Liver (tissue), 9 donors: ENCODE data around the gene PLEKHN1. TPM values are rescaled to one million over a fixed set of nuclear protein-coding genes. Genes with fewer than 3 reads are reported as not detected.

ENCODE experiments used
- DNase-seq: peaks from one replicate; pipeline ENCODE4 v3.0.0-alpha.2; 2017; ENCODE audit warnings: low spot score
- H3K27ac ChIP-seq, 2 donors: one replicate each; pipeline ENCODE4 v1.7.0; 2013; ENCODE audit warnings: inconsistent platforms in 2 of 2, low read length in 2 of 2, control low read depth in 1 of 2, low read depth in 1 of 2, mild to moderate bottlenecking in 1 of 2
- H3K27me3 ChIP-seq, 4 donors: one replicate each; pipeline versions ENCODE4 v1.6.1 to v1.7.0; 2013; ENCODE audit warnings: low read length in 3 of 4, inconsistent platforms in 1 of 4, mild to moderate bottlenecking in 1 of 4, moderate library complexity in 1 of 4; ENCODE audit not compliant: control insufficient read depth in 4 of 4, insufficient read depth in 4 of 4
- H3K36me3 ChIP-seq, 4 donors: one replicate each; pipeline versions ENCODE4 v1.6.1 to v1.7.0; 2013; ENCODE audit warnings: low read length in 3 of 4, mild to moderate bottlenecking in 3 of 4, low read depth in 1 of 4, moderate library complexity in 1 of 4; ENCODE audit not compliant: control insufficient read depth in 4 of 4, insufficient read depth in 3 of 4
- H3K4me1 ChIP-seq, 4 donors: one replicate each; pipeline versions ENCODE4 v1.6.1 to v1.7.0; 2013; ENCODE audit warnings: low read length in 3 of 4, mild to moderate bottlenecking in 3 of 4, moderate library complexity in 1 of 4; ENCODE audit not compliant: control insufficient read depth in 4 of 4, insufficient read depth in 4 of 4
- H3K4me3 ChIP-seq, 3 donors: one replicate each; pipeline versions ENCODE4 v1.6.1 to v1.7.0; 2013; ENCODE audit warnings: low read length in 3 of 3, control low read depth in 1 of 3, low read depth in 1 of 3, mild to moderate bottlenecking in 1 of 3
- H3K9ac ChIP-seq, 2 donors: one replicate each; pipeline ENCODE4 v1.7.0; 2013; ENCODE audit warnings: low read length in 2 of 2, mild to moderate bottlenecking in 2 of 2, moderate library complexity in 2 of 2, control low read depth in 1 of 2, low read depth in 1 of 2
- H3K9me3 ChIP-seq, 4 donors: one replicate each; pipeline versions ENCODE4 v1.6.1 to v1.7.0; 2013; ENCODE audit warnings: low read length in 3 of 4; ENCODE audit not compliant: control insufficient read depth in 4 of 4
- CTCF ChIP-seq: fragments of 150-350 bp; IDR thresholded peaks from 2 replicates; pipeline ENCODE4 v1.5.1; 2017; ENCODE audit warnings: improper control_type of control experiment, low read depth, low read length; ENCODE audit not compliant: missing input control
- EGR1 ChIP-seq, 2 donors: IDR thresholded peaks; 2 replicates each; pipeline ENCODE4 v1.6.1; 2016 to 2018; ENCODE audit warnings: antibody characterized with exemption in 2 of 2, low read depth in 2 of 2
- FOXA1 ChIP-seq: IDR thresholded peaks from 2 replicates; pipeline ENCODE4 v1.6.1; 2016; ENCODE audit warnings: antibody characterized with exemption
- FOXA2 ChIP-seq: IDR thresholded peaks from 2 replicates; pipeline ENCODE4 v1.6.1; 2016; ENCODE audit warnings: antibody characterized with exemption
- GABPA ChIP-seq, 2 donors: IDR thresholded peaks in 1 of 2; conservative IDR thresholded peaks in 1 of 2; 2 replicates each; pipeline ENCODE4 v1.6.1; 2016; ENCODE audit warnings: antibody characterized with exemption in 2 of 2, mild to moderate bottlenecking in 1 of 2, moderate library complexity in 1 of 2
- HNF4A ChIP-seq, 2 donors: conservative IDR thresholded peaks; 2 replicates each; pipeline ENCODE4 v1.6.1; 2016; ENCODE audit warnings: antibody characterized with exemption in 2 of 2, mild to moderate bottlenecking in 2 of 2
- HNF4G ChIP-seq: IDR thresholded peaks from 2 replicates; pipeline ENCODE4 v1.6.1; 2016; ENCODE audit warnings: antibody characterized with exemption
- JUND ChIP-seq, 2 donors: IDR thresholded peaks; 2 replicates each; pipeline ENCODE4 v1.6.1; 2016; ENCODE audit warnings: antibody characterized with exemption in 2 of 2
- MAX ChIP-seq: IDR thresholded peaks from 2 replicates; pipeline ENCODE4 v1.6.1; 2016; ENCODE audit warnings: antibody characterized with exemption
- NR2F2 ChIP-seq: IDR thresholded peaks from 2 replicates; pipeline ENCODE4 v1.6.1; 2016; ENCODE audit warnings: antibody characterized with exemption
- RAD21 ChIP-seq, 2 donors: IDR thresholded peaks; 2 replicates each; pipeline ENCODE4 v1.6.1; 2016; ENCODE audit warnings: antibody characterized with exemption in 2 of 2, mild to moderate bottlenecking in 2 of 2
- RXRA ChIP-seq, 2 donors: IDR thresholded peaks; 2 replicates each; pipeline ENCODE4 v1.6.1; 2017 to 2018; ENCODE audit warnings: antibody characterized with exemption in 2 of 2, mild to moderate bottlenecking in 1 of 2
- SP1 ChIP-seq: IDR thresholded peaks from 2 replicates; pipeline ENCODE4 v1.6.1; 2018; ENCODE audit warnings: antibody characterized with exemption, mild to moderate bottlenecking
- TAF1 ChIP-seq: conservative IDR thresholded peaks from 2 replicates; pipeline ENCODE4 v1.6.1; 2016; ENCODE audit warnings: antibody characterized with exemption, mild to moderate bottlenecking
- YY1 ChIP-seq: IDR thresholded peaks from 2 replicates; pipeline ENCODE4 v1.6.1; 2016; ENCODE audit warnings: antibody characterized with exemption, mild to moderate bottlenecking
- ZBTB33 ChIP-seq: IDR thresholded peaks from 2 replicates; pipeline ENCODE4 v1.6.1; 2016; ENCODE audit warnings: antibody characterized with exemption
- WGBS: extraction: QIAGEN DNeasy Blood & Tissue Kit; methylation state at CpG from one replicate; pipeline ENCODE4 v1.1.7; 2013; 5-methylcytosine and 5-hydroxymethylcytosine counted together
- polyA plus RNA-seq, 2 donors: library from polyadenylated mRNA; stranded (reverse) in 1 of 2; unstranded in 1 of 2; fragments of 200-250 nt in 1 of 2; fragments of >200 nt in 1 of 2; fragmentation: Nextera tagmentation in 1 of 2; extraction: Ambion mirVana in 1 of 2; gene quantifications; one replicate each; pipeline versions ENCODE4 v1.2.1 to v1.2.3, GENCODE V29; 2013 to 2015
- total RNA-seq, 2 donors: library from RNA; depleted of rRNA; stranded (reverse); fragments of >200 nt; gene quantifications; one replicate each; pipeline ENCODE4 v1.2.3, GENCODE V29; 2014
- TF ChIP-seq, protein P1 (sequence below): IDR thresholded peaks from 2 replicates; pipeline ENCODE4 v1.6.1; 2016; ENCODE audit warnings: antibody characterized with exemption
- TF ChIP-seq, protein P2 (sequence below): IDR thresholded peaks from 2 replicates; pipeline ENCODE4 v1.6.1; 2016; ENCODE audit warnings: antibody characterized with exemption, mild to moderate bottlenecking
- donor health status: healthy.
- donor health status: healthy.
- donor health status: healthy.
- donor health status: healthy.
- donor health status: healthy.

Gene PLEKHN1
- total and polyA plus RNA-seq, 4 donors = 0.17 to 0.18 TPM; not detected in 2

GRCh38 chr1:1001057-1001783, 34.9 kb downstream of the PLEKHN1 start:
- DNase-seq = no peak
- H3K9ac ChIP-seq = no peak overlapping the region
- H3K27me3 ChIP-seq = peaks cover 0 to 11% (median 1%) of the 10 kb centered on the region in 4 donors
- peak overlapping the region in 2 of 3 donors; percentile 31 to 66 for H3K4me3 ChIP-seq
- H3K36me3 ChIP-seq = no peaks in the 10 kb centered on the region
- peak overlapping the region; percentile 83 to 84 for H3K27ac ChIP-seq
- TF ChIP-seq ZBTB33 = no peak
- no peaks in the 10 kb centered on the region for H3K9me3 ChIP-seq
- 4% methylated on average over 58 of the region's 58 CpGs for WGBS
- peaks cover 6 to 49% (median 41%) of the 10 kb centered on the region in 4 donors for H3K4me1 ChIP-seq

- no peak overlapping the region for H3K4me3 ChIP-seq
- H3K27ac ChIP-seq = no peak overlapping the region
- no peak overlapping the region for H3K9ac ChIP-seq
- TF ChIP-seq, protein P1, sequence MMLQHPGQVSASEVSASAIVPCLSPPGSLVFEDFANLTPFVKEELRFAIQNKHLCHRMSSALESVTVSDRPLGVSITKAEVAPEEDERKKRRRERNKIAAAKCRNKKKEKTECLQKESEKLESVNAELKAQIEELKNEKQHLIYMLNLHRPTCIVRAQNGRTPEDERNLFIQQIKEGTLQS = no peak
- TF ChIP-seq MAX (no peak), HNF4G (no peak), JUND (IDR thresholded peaks at IDR 0.05) (no peak), EGR1 (IDR thresholded peaks at IDR 0.05; ENCODE audit: low read depth in 2 of 2) (no peak), NR2F2 (no peak), RAD21 (IDR thresholded peaks at IDR 0.05) (no peak), CTCF (no peak), FOXA2 (no peak), RXRA (IDR thresholded peaks at IDR 0.05) (no peak), HNF4A (conservative IDR thresholded peaks at IDR 0.05) (no peak), ZBTB33 (no peak), SP1 (no peak), FOXA1 (no peak), TAF1 (no peak), GABPA (IDR thresholded peaks at IDR 0.05 in 1 of 2, conservative IDR thresholded peaks at IDR 0.05 in 1 of 2) (no peak), YY1 (no peak)
- TF ChIP-seq, protein P2, sequence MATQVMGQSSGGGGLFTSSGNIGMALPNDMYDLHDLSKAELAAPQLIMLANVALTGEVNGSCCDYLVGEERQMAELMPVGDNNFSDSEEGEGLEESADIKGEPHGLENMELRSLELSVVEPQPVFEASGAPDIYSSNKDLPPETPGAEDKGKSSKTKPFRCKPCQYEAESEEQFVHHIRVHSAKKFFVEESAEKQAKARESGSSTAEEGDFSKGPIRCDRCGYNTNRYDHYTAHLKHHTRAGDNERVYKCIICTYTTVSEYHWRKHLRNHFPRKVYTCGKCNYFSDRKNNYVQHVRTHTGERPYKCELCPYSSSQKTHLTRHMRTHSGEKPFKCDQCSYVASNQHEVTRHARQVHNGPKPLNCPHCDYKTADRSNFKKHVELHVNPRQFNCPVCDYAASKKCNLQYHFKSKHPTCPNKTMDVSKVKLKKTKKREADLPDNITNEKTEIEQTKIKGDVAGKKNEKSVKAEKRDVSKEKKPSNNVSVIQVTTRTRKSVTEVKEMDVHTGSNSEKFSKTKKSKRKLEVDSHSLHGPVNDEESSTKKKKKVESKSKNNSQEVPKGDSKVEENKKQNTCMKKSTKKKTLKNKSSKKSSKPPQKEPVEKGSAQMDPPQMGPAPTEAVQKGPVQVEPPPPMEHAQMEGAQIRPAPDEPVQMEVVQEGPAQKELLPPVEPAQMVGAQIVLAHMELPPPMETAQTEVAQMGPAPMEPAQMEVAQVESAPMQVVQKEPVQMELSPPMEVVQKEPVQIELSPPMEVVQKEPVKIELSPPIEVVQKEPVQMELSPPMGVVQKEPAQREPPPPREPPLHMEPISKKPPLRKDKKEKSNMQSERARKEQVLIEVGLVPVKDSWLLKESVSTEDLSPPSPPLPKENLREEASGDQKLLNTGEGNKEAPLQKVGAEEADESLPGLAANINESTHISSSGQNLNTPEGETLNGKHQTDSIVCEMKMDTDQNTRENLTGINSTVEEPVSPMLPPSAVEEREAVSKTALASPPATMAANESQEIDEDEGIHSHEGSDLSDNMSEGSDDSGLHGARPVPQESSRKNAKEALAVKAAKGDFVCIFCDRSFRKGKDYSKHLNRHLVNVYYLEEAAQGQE = no peak
- 82% methylated on average over 22 of the region's 22 CpGs for whole genome bisulfite sequencing
- DNase-seq = no peak
- H3K36me3 ChIP-seq = no peaks in the 10 kb centered on the region
- H3K4me1 ChIP-seq = peaks cover 6 to 45% (median 40%) of the 10 kb centered on the region in 4 donors
- H3K27me3 ChIP-seq = peaks cover 0 to 7% (median 0%) of the 10 kb centered on the region in 4 donors
- H3K9me3 ChIP-seq = no peaks in the 10 kb centered on the region
Observed at GRCh38 chr1:1003618-1004419, 37.5 kb downstream of the PLEKHN1 start.
